Body of pancreas (tissue), 4 donors: ENCODE data around the gene SERPINB8.

Experiments used
- POLR2A ChIP-seq, 3 donors: fragments of 450-650 bp; IDR thresholded peaks; one replicate each; pipeline ENCODE4 v1.6.1; 2016; ENCODE audit warnings: antibody characterized with exemption in 3 of 3, mild to moderate bottlenecking in 2 of 3
- TF ChIP-seq, protein P1 (sequence below), 7 experiments: fragments of 450-650 bp in 4 of 7; fragments of 200-600 bp in 3 of 7; sonication (generic) in 3 of 7; IDR thresholded peaks; one replicate each; pipeline ENCODE4 v1.5.1; 2016 to 2019; ENCODE audit warnings: antibody characterized with exemption in 7 of 7

GRCh38 chr18:63940008-63940407 lies 29.9 kb upstream of the SERPINB8 start:
- TF ChIP-seq, protein P1, sequence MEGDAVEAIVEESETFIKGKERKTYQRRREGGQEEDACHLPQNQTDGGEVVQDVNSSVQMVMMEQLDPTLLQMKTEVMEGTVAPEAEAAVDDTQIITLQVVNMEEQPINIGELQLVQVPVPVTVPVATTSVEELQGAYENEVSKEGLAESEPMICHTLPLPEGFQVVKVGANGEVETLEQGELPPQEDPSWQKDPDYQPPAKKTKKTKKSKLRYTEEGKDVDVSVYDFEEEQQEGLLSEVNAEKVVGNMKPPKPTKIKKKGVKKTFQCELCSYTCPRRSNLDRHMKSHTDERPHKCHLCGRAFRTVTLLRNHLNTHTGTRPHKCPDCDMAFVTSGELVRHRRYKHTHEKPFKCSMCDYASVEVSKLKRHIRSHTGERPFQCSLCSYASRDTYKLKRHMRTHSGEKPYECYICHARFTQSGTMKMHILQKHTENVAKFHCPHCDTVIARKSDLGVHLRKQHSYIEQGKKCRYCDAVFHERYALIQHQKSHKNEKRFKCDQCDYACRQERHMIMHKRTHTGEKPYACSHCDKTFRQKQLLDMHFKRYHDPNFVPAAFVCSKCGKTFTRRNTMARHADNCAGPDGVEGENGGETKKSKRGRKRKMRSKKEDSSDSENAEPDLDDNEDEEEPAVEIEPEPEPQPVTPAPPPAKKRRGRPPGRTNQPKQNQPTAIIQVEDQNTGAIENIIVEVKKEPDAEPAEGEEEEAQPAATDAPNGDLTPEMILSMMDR (IDR thresholded peaks at IDR 0.05), result no peak
- TF ChIP-seq POLR2A (IDR thresholded peaks at IDR 0.05), result no peak
